Measurements from ENCODE around the gene HOXC13.

Gene HOXC13

DNA sequence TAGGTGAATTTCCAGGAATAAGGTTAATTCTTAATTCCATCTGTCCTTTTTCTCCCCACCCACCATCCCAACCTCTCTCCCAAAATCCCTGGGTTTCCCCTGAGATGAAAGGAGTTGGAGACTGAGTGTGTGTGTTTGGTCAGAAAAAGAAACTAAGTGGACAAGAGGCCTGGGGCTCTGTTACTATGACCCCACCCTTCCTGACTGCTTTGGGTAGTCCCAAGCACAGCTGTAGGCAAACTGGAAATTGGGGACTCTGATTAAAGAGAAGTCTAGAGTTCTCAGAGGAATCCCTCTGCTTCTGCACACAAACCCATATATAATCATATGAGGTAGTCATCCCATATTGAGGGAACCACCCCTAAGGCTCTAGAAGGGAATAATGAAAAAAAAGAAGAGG is 9.1 kb downstream of the HOXC13 start:
- H3K27me3 ChIP-seq (replicated peaks in 2 of 5; ENCODE audit: control insufficient read depth in 4 of 5, insufficient read depth in 5 of 5, low read length in 4 of 5), result peaks cover 22 to 100% (median 81%) of the 10 kb centered on the region in 5 experiments
- ChIA-PET POLR2A (no interaction called here), CTCF (no interaction called here)
- DNase-seq, result no peak
- no peaks in the 10 kb centered on the region for H3K36me3 ChIP-seq (ENCODE audit: control insufficient read depth in 4 of 4, insufficient read depth in 4 of 4, low read length in 3 of 4)
- no peak overlapping the region for H3K27ac ChIP-seq (ENCODE audit: insufficient read depth in 1 of 2, low read depth in 1 of 2, low read length in 2 of 2, poor library complexity in 1 of 2, severe bottlenecking in 2 of 2)
- H3K9me3 ChIP-seq (ENCODE audit: control extremely low read depth in 1 of 5, control insufficient read depth in 4 of 5, insufficient read depth in 2 of 5, low read depth in 1 of 5, low read length in 4 of 5), result peaks cover 0 to 5% (median 1%) of the 10 kb centered on the region in 5 experiments
- no peak overlapping the region for H3K4me3 ChIP-seq (ENCODE audit: control insufficient read depth in 1 of 7, extremely low read depth in 1 of 7, insufficient read depth in 4 of 7, low read depth in 2 of 7, low read length in 6 of 7)
- H3K4me1 ChIP-seq (ENCODE audit: control extremely low read depth in 1 of 4, control insufficient read depth in 4 of 4, insufficient read depth in 4 of 4, low read length in 3 of 4), result peaks cover 0 to 5% (median 0%) of the 10 kb centered on the region in 4 experiments

DNA sequence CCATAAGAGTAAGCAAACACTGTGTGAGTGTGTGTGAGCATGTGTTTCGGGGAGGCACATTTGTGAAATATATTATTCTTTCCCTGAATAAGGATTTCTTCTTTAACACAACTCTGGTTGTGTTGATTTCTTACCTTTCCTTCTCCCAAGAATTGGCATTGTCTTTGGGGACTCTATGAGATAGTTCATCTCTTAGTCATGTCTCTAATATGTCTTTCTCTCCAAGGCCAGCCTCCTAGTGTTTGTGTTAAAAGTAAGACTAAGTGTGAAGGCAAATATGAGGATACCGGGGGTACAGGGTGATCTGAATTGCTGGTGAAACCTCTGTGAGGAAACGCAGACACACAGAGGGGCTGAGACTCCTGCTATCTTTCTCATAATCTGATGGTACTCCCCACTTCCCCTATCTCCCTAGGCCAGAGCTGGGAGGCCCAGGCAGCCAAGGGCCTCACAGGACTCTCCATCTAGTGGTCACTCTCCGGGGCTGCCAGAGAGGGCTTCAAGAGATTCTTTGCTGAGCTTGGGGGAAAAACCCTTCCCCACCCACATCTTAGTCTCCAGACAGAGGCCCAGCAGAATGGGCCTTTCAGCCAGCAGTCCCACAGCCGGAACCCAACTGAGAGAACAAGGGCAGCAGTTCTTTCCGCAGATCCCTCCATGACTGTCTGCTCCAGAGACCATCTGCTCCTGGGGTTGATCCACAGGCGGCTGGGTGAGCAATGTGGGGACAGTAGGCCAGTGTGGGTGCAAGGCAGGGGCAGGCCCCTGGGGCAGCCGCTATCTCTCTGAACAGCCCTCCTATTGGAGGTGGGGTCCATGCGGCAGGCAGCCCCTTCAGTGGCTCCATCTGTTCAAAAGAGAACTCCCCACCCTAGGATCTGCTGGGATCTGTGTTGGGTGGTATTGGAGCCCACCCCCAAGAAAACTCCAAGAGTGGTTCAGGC is 10.3 kb downstream of the HOXC13 start:
- POLR2A ChIA-PET, result no interaction called here

GRCh38 chr12:53949631-53950436 is 11.2 kb downstream of the HOXC13 start:
- Histone ChIP-seq H3K4me1 (ENCODE audit: control extremely low read depth in 1 of 4, control insufficient read depth in 4 of 4, insufficient read depth in 4 of 4, low read length in 3 of 4) (peaks cover 0 to 5% (median 0%) of the 10 kb centered on the region in 4 experiments), H3K9me3 (ENCODE audit: control extremely low read depth in 1 of 5, control insufficient read depth in 4 of 5, insufficient read depth in 2 of 5, low read depth in 1 of 5, low read length in 4 of 5) (peaks cover 0 to 5% (median 0%) of the 10 kb centered on the region in 5 experiments), H3K36me3 (ENCODE audit: control insufficient read depth in 4 of 4, insufficient read depth in 4 of 4, low read length in 3 of 4) (no peaks in the 10 kb centered on the region), H3K4me3 (ENCODE audit: control insufficient read depth in 1 of 7, extremely low read depth in 1 of 7, insufficient read depth in 4 of 7, low read depth in 2 of 7, low read length in 6 of 7) (no peak overlapping the region), H3K27ac (ENCODE audit: insufficient read depth in 1 of 2, low read depth in 1 of 2, low read length in 2 of 2, poor library complexity in 1 of 2, severe bottlenecking in 2 of 2) (no peak overlapping the region), H3K27me3 (replicated peaks in 2 of 5; ENCODE audit: control insufficient read depth in 4 of 5, insufficient read depth in 5 of 5, low read length in 4 of 5) (peaks cover 14 to 100% (median 82%) of the 10 kb centered on the region in 5 experiments)
- ChIA-PET CTCF (no interaction called here), POLR2A (no interaction called here)
- DNase-seq, result no peak
- WGBS (ENCODE audit: insufficient coverage), result 4% methylated on average over 25 of the region's 34 CpGs

More for the DNA sequence above, 10.3 kb downstream of the HOXC13 start:
- Histone ChIP-seq H3K27ac (ENCODE audit: insufficient read depth in 1 of 2, low read depth in 1 of 2, low read length in 2 of 2, poor library complexity in 1 of 2, severe bottlenecking in 2 of 2) (no peak overlapping the region), H3K36me3 (ENCODE audit: control insufficient read depth in 4 of 4, insufficient read depth in 4 of 4, low read length in 3 of 4) (no peaks in the 10 kb centered on the region), H3K4me1 (ENCODE audit: control extremely low read depth in 1 of 4, control insufficient read depth in 4 of 4, insufficient read depth in 4 of 4, low read length in 3 of 4) (peaks cover 0 to 5% (median 0%) of the 10 kb centered on the region in 4 experiments), H3K27me3 (replicated peaks in 2 of 5; ENCODE audit: control insufficient read depth in 4 of 5, insufficient read depth in 5 of 5, low read length in 4 of 5) (peaks cover 16 to 100% (median 81%) of the 10 kb centered on the region in 5 experiments), H3K4me3 (ENCODE audit: control insufficient read depth in 1 of 7, extremely low read depth in 1 of 7, insufficient read depth in 4 of 7, low read depth in 2 of 7, low read length in 6 of 7) (no peak overlapping the region), H3K9me3 (ENCODE audit: control extremely low read depth in 1 of 5, control insufficient read depth in 4 of 5, insufficient read depth in 2 of 5, low read depth in 1 of 5, low read length in 4 of 5) (peaks cover 0 to 5% (median 0%) of the 10 kb centered on the region in 5 experiments)
- CTCF ChIA-PET, result interaction anchor here (0.9 kb wide), 1 partner anchor 58 kb away, joined by 4 read pairs; no protein-coding TSS in a partner anchor
- no peak for DNase-seq
- WGBS (ENCODE audit: insufficient coverage), result 28% methylated on average over 5 of the region's 9 CpGs

- H3K9me3 ChIP-seq (ENCODE audit: control extremely low read depth in 1 of 5, control insufficient read depth in 4 of 5, insufficient read depth in 2 of 5, low read depth in 1 of 5, low read length in 4 of 5), result peaks cover 0 to 3% (median 0%) of the 10 kb centered on the region in 5 experiments
- no peak for DNase-seq
- CTCF ChIA-PET, result interaction anchor here (1.8 kb wide), 1 partner anchor 82 kb away, joined by 4 read pairs; the partner anchor contains the start of gene HOXC5
Measured at GRCh38 chr12:53950437-53950773, 11.8 kb downstream of the HOXC13 start.

GRCh38 chr12:53950789-53951576 is 12.4 kb downstream of the HOXC13 start:
- H3K9me3 ChIP-seq (ENCODE audit: control extremely low read depth in 1 of 5, control insufficient read depth in 4 of 5, insufficient read depth in 2 of 5, low read depth in 1 of 5, low read length in 4 of 5), result peaks cover 0 to under 1% (median 0%) of the 10 kb centered on the region in 5 experiments
- H3K4me1 ChIP-seq (ENCODE audit: control extremely low read depth in 1 of 4, control insufficient read depth in 4 of 4, insufficient read depth in 4 of 4, low read length in 3 of 4), result peaks cover 0 to 8% (median 5%) of the 10 kb centered on the region in 4 experiments
- H3K4me3 ChIP-seq (ENCODE audit: control insufficient read depth in 1 of 7, extremely low read depth in 1 of 7, insufficient read depth in 4 of 7, low read depth in 2 of 7, low read length in 6 of 7), result no peak overlapping the region
- WGBS (ENCODE audit: insufficient coverage), result 7% methylated on average over 26 of the region's 34 CpGs
- DNase-seq, result no peak
- CTCF ChIA-PET, result interaction anchor here (0.8 to 1.8 kb wide), 3 partner anchors 10 to 103 kb away, joined by 3 to 4 read pairs (median 4); partner anchors contain the start of genes HOXC4 and HOXC5
- H3K36me3 ChIP-seq (ENCODE audit: control insufficient read depth in 4 of 4, insufficient read depth in 4 of 4, low read length in 3 of 4), result no peaks in the 10 kb centered on the region
- peaks cover 10 to 100% (median 79%) of the 10 kb centered on the region in 5 experiments for H3K27me3 ChIP-seq (replicated peaks in 2 of 5; ENCODE audit: control insufficient read depth in 4 of 5, insufficient read depth in 5 of 5, low read length in 4 of 5)
- no peak overlapping the region for H3K27ac ChIP-seq (ENCODE audit: insufficient read depth in 1 of 2, low read depth in 1 of 2, low read length in 2 of 2, poor library complexity in 1 of 2, severe bottlenecking in 2 of 2)
- POLR2A ChIA-PET, result no interaction called here

More at GRCh38 chr12:53950437-53950773, 11.8 kb downstream of the HOXC13 start:
- Histone ChIP-seq H3K27ac (ENCODE audit: insufficient read depth in 1 of 2, low read depth in 1 of 2, low read length in 2 of 2, poor library complexity in 1 of 2, severe bottlenecking in 2 of 2) (no peak overlapping the region), H3K36me3 (ENCODE audit: control insufficient read depth in 4 of 4, insufficient read depth in 4 of 4, low read length in 3 of 4) (no peaks in the 10 kb centered on the region), H3K4me3 (ENCODE audit: control insufficient read depth in 1 of 7, extremely low read depth in 1 of 7, insufficient read depth in 4 of 7, low read depth in 2 of 7, low read length in 6 of 7) (no peak overlapping the region), H3K27me3 (replicated peaks in 2 of 5; ENCODE audit: control insufficient read depth in 4 of 5, insufficient read depth in 5 of 5, low read length in 4 of 5) (peaks cover 14 to 100% (median 79%) of the 10 kb centered on the region in 5 experiments), H3K4me1 (ENCODE audit: control extremely low read depth in 1 of 4, control insufficient read depth in 4 of 4, insufficient read depth in 4 of 4, low read length in 3 of 4) (peaks cover 0 to 5% (median 2%) of the 10 kb centered on the region in 4 experiments)
- 7% methylated on average over 6 of the region's 10 CpGs for WGBS (ENCODE audit: insufficient coverage)
- POLR2A ChIA-PET, result no interaction called here

- H3K4me1 ChIP-seq (ENCODE audit: control extremely low read depth in 1 of 4, control insufficient read depth in 4 of 4, insufficient read depth in 4 of 4, low read length in 3 of 4), result peaks cover 0 to 15% (median 12%) of the 10 kb centered on the region in 4 experiments
Measured at GRCh38 chr12:53951577-53952334, 13.1 kb downstream of the HOXC13 start.

More at GRCh38 chr12:53951577-53952334, 13.1 kb downstream of the HOXC13 start:
- POLR2A ChIA-PET, result no interaction called here
- no peak overlapping the region for H3K4me3 ChIP-seq (ENCODE audit: control insufficient read depth in 1 of 7, extremely low read depth in 1 of 7, insufficient read depth in 4 of 7, low read depth in 2 of 7, low read length in 6 of 7)
- WGBS (ENCODE audit: insufficient coverage), result 5% methylated on average over 46 of the region's 47 CpGs
- H3K36me3 ChIP-seq (ENCODE audit: control insufficient read depth in 4 of 4, insufficient read depth in 4 of 4, low read length in 3 of 4), result no peaks in the 10 kb centered on the region
- no peaks in the 10 kb centered on the region for H3K9me3 ChIP-seq (ENCODE audit: control extremely low read depth in 1 of 5, control insufficient read depth in 4 of 5, insufficient read depth in 2 of 5, low read depth in 1 of 5, low read length in 4 of 5)
- peak in 1 of 3 donors; percentile 31 for DNase-seq
- H3K27me3 ChIP-seq (replicated peaks in 2 of 5; ENCODE audit: control insufficient read depth in 4 of 5, insufficient read depth in 5 of 5, low read length in 4 of 5), result peaks cover 8 to 100% (median 78%) of the 10 kb centered on the region in 5 experiments
- CTCF ChIA-PET, result interaction anchor here (0.6 to 3.2 kb wide), 7 partner anchors 9 to 102 kb away, joined by 3 to 7 read pairs (median 4); partner anchors contain the start of genes HOXC4 and HOXC5
- H3K27ac ChIP-seq (ENCODE audit: insufficient read depth in 1 of 2, low read depth in 1 of 2, low read length in 2 of 2, poor library complexity in 1 of 2, severe bottlenecking in 2 of 2), result no peak overlapping the region

Data from common myeloid progenitor, CD34-positive (primary cell).